HEK293 (cell line): ENCODE data around the gene CETN3.

ENCODE experiments used
- CTCF ChIA-PET: fragments of 350-600 bp; formaldehyde crosslinking; extraction: SDS; loops from one replicate; lab custom pipeline; 2021; ENCODE audit warnings: antibody characterized with exemption; lab: Yijun Ruan, JAX
- POLR2A ChIA-PET: fragments of 300-600 bp; formaldehyde crosslinking; extraction: SDS; loops from one replicate; lab custom pipeline; 2020; ENCODE audit warnings: antibody characterized with exemption, inconsistent platforms; lab: Yijun Ruan, JAX
- H3K27ac ChIP-seq: fragments of 200-500 bp; sonication (Bioruptor generic); 2 replicates; pipeline ENCODE4 v1.5.1; 2014; ENCODE audit warnings: low read depth, low read length, control low read depth, inconsistent platforms; ENCODE audit errors: extremely low read depth
- H3K36me3 ChIP-seq, 2 experiments: fragments of 200-500 bp in 1 of 2; sonication (Bioruptor generic) in 1 of 2; 1 replicate in 1 of 2; 2 replicates in 1 of 2; pipeline ENCODE4 v1.5.1; 2014 to 2017; ENCODE audit warnings: inconsistent platforms in 2 of 2, low read length in 2 of 2; ENCODE audit not compliant: control insufficient read depth in 2 of 2, insufficient read depth in 1 of 2
- H3K4me1 ChIP-seq: fragments of 200-500 bp; sonication (Bioruptor generic); 2 replicates; pipeline ENCODE4 v1.5.1; 2014; ENCODE audit warnings: mild to moderate bottlenecking, low read length, inconsistent platforms; ENCODE audit not compliant: control insufficient read depth, insufficient read depth
- H3K4me3 ChIP-seq: 2 replicates; pipeline ENCODE4 v1.5.1; 2011; ENCODE audit warnings: low read depth, mild to moderate bottlenecking, control low read depth, low read length, moderate library complexity
- H3K9me3 ChIP-seq: fragments of 200-500 bp; sonication (Bioruptor generic); 2 replicates; pipeline ENCODE4 v1.5.1; 2014; ENCODE audit warnings: low read depth, low read length, inconsistent platforms; ENCODE audit not compliant: control insufficient read depth, insufficient read depth
- BCL6B ChIP-seq: fragments of 450-650 bp; formaldehyde crosslinking; IDR thresholded peaks from 2 replicates; pipeline ENCODE4 v1.5.1; 2017; ENCODE audit warnings: missing biosample characterization, missing genetic modification characterization
- GLI4 ChIP-seq: fragments of 450-650 bp; formaldehyde crosslinking; IDR thresholded peaks from 2 replicates; pipeline ENCODE4 v1.5.1; 2016; ENCODE audit warnings: missing biosample characterization, missing genetic modification characterization
- HOXD13 ChIP-seq: sonication (generic); formaldehyde crosslinking; IDR thresholded peaks from 2 replicates; pipeline ENCODE4 v1.8.0; 2022; ENCODE audit warnings: missing genetic modification reagents, borderline replicate concordance
- KLF17 ChIP-seq: fragments of 450-650 bp; formaldehyde crosslinking; IDR thresholded peaks from 2 replicates; pipeline ENCODE4 v1.5.1; 2016; ENCODE audit warnings: missing biosample characterization, missing genetic modification characterization
- MYNN ChIP-seq: fragments of 450-650 bp; formaldehyde crosslinking; IDR thresholded peaks from 2 replicates; pipeline ENCODE4 v1.5.1; 2016; ENCODE audit warnings: missing biosample characterization, missing genetic modification characterization, borderline replicate concordance
- MZF1 ChIP-seq: fragments of 450-650 bp; formaldehyde crosslinking; IDR thresholded peaks from 2 replicates; pipeline ENCODE4 v1.5.1; 2017; ENCODE audit warnings: missing biosample characterization, missing genetic modification characterization, borderline replicate concordance
- ZBTB1 ChIP-seq: fragments of 450-650 bp; formaldehyde crosslinking; IDR thresholded peaks from 2 replicates; pipeline ENCODE4 v1.5.1; 2016; ENCODE audit warnings: missing biosample characterization, missing genetic modification characterization
- ZBTB49 ChIP-seq: fragments of 450-650 bp; formaldehyde crosslinking; IDR thresholded peaks from 2 replicates; pipeline ENCODE4 v1.5.1; 2016; ENCODE audit warnings: missing biosample characterization, missing genetic modification characterization, low read depth
- ZBTB7A ChIP-seq: fragments of 450-650 bp; formaldehyde crosslinking; IDR thresholded peaks from 2 replicates; pipeline ENCODE4 v1.5.1; 2016; ENCODE audit warnings: low read depth, missing biosample characterization, missing genetic modification characterization
- ZEB2 ChIP-seq: fragments of 450-650 bp; formaldehyde crosslinking; IDR thresholded peaks from 2 replicates; pipeline ENCODE4 v1.5.1; 2016; ENCODE audit warnings: missing biosample characterization, missing genetic modification characterization
- ZFP3 ChIP-seq: fragments of 450-650 bp; formaldehyde crosslinking; IDR thresholded peaks from 2 replicates; pipeline ENCODE4 v1.5.1; 2016; ENCODE audit warnings: low read depth, missing biosample characterization, missing genetic modification characterization
- ZNF146 ChIP-seq: fragments of 450-650 bp; formaldehyde crosslinking; IDR thresholded peaks from 2 replicates; pipeline ENCODE4 v1.5.1; 2016; ENCODE audit warnings: missing biosample characterization, missing genetic modification characterization
- ZNF311 ChIP-seq: fragments of 450-650 bp; formaldehyde crosslinking; IDR thresholded peaks from 2 replicates; pipeline ENCODE4 v1.5.1; 2017; ENCODE audit warnings: missing biosample characterization, missing genetic modification characterization, borderline replicate concordance
- ZNF341 ChIP-seq: fragments of 450-650 bp; formaldehyde crosslinking; IDR thresholded peaks from 2 replicates; pipeline ENCODE4; 2016; ENCODE audit warnings: low read depth, missing biosample characterization, missing genetic modification characterization
- ZNF350 ChIP-seq: fragments of 450-650 bp; formaldehyde crosslinking; IDR thresholded peaks from 2 replicates; pipeline ENCODE4 v1.5.0; 2017; ENCODE audit warnings: missing biosample characterization, mild to moderate bottlenecking, missing genetic modification characterization
- ZNF394 ChIP-seq: fragments of 450-650 bp; formaldehyde crosslinking; IDR thresholded peaks from 2 replicates; pipeline ENCODE4 v1.5.1; 2016; ENCODE audit warnings: missing biosample characterization, missing genetic modification characterization, mild to moderate bottlenecking, moderate library complexity, borderline replicate concordance
- ZNF423 ChIP-seq: fragments of 450-650 bp; formaldehyde crosslinking; IDR thresholded peaks from 2 replicates; pipeline ENCODE4 v1.5.1; 2016; ENCODE audit warnings: missing biosample characterization, missing genetic modification characterization
- ZNF433 ChIP-seq: fragments of 450-650 bp; formaldehyde crosslinking; IDR thresholded peaks from 2 replicates; pipeline ENCODE4 v1.5.1; 2016; ENCODE audit warnings: missing biosample characterization, missing genetic modification characterization, low read depth
- ZNF488 ChIP-seq: fragments of 450-650 bp; formaldehyde crosslinking; IDR thresholded peaks from 2 replicates; pipeline ENCODE4 v1.5.1; 2016; ENCODE audit warnings: missing biosample characterization, missing genetic modification characterization
- ZNF548 ChIP-seq: fragments of 450-650 bp; formaldehyde crosslinking; IDR thresholded peaks from 2 replicates; pipeline ENCODE4 v1.5.1; 2016; ENCODE audit warnings: missing biosample characterization, missing genetic modification characterization
- ZNF580 ChIP-seq: fragments of 450-650 bp; formaldehyde crosslinking; IDR thresholded peaks from 2 replicates; pipeline ENCODE4 v1.5.1; 2016; ENCODE audit warnings: missing biosample characterization, missing genetic modification characterization
- ZNF585B ChIP-seq: fragments of 450-650 bp; formaldehyde crosslinking; IDR thresholded peaks from 2 replicates; pipeline ENCODE4 v1.5.1; 2016; ENCODE audit warnings: missing biosample characterization, missing genetic modification characterization
- ZNF624 ChIP-seq: fragments of 450-650 bp; formaldehyde crosslinking; IDR thresholded peaks from 2 replicates; pipeline ENCODE4 v1.5.1; 2017; ENCODE audit warnings: missing biosample characterization, missing genetic modification characterization
- ZNF639 ChIP-seq: fragments of 450-650 bp; formaldehyde crosslinking; IDR thresholded peaks from 2 replicates; pipeline ENCODE4 v1.5.1; 2016; ENCODE audit warnings: missing biosample characterization, missing genetic modification characterization
- ZNF660 ChIP-seq: fragments of 450-650 bp; IDR thresholded peaks from 2 replicates; pipeline ENCODE4 v1.5.1; 2018; ENCODE audit warnings: missing biosample characterization, mild to moderate bottlenecking, missing genetic modification characterization
- ZSCAN23 ChIP-seq: fragments of 450-650 bp; formaldehyde crosslinking; IDR thresholded peaks from 2 replicates; pipeline ENCODE4 v1.5.1; 2016; ENCODE audit warnings: missing biosample characterization, missing genetic modification characterization
- ZSCAN30 ChIP-seq: fragments of 450-650 bp; IDR thresholded peaks from 2 replicates; pipeline ENCODE4 v1.5.1; 2018; ENCODE audit warnings: missing biosample characterization, mild to moderate bottlenecking, missing genetic modification characterization, moderate library complexity
- ZSCAN4 ChIP-seq: fragments of 450-650 bp; formaldehyde crosslinking; IDR thresholded peaks from 2 replicates; pipeline ENCODE4 v1.5.1; 2017; ENCODE audit warnings: missing biosample characterization, missing genetic modification characterization

Gene CETN3

GRCh38 chr5:90418214-90418613, 8.7 kb upstream of the CETN3 start (continued):
- TF ChIP-seq ZSCAN4 (no peak), ZNF580 (tag by site-specific recombination) (no peak)

GRCh38 chr5:90410178-90410762, 714 bp upstream of the CETN3 start:
- peaks cover 10% of the 10 kb centered on the region; the same call in 1 of the 2 replicates for H3K4me1 ChIP-seq
- H3K4me3 ChIP-seq, result peak overlapping the region; percentile 49
- H3K9me3 ChIP-seq, result no peaks in the 10 kb centered on the region
- POLR2A ChIA-PET, result interaction anchor here (0.6 to 3.1 kb wide), 29 partner anchors 10 to 1480 kb away, joined by 3 to 18 read pairs (median 3); partner anchors contain the start of genes ARRDC3, LYSMD3, MBLAC2 and POLR3G
- H3K27ac ChIP-seq, result peak overlapping the region; percentile 80
- CTCF ChIA-PET, result interaction anchor here (0.6 to 1.2 kb wide), 6 partner anchors 12 to 371 kb away, joined by 3 to 5 read pairs (median 4); no protein-coding TSS in a partner anchor
- peaks cover 6 to 14% of the 10 kb centered on the region in 2 experiments; a peak in 2 of 3 replicates for H3K36me3 ChIP-seq
- no peak for TF ChIP-seq ZNF146
- no peak for TF ChIP-seq ZNF341 (tag by site-specific recombination)
- peak; percentile 72; the same call in 1 of the 2 replicates for TF ChIP-seq KLF17
- no peak for TF ChIP-seq ZNF624
- TF ChIP-seq HOXD13 (CRISPR knock-in tag), result no peak
- TF ChIP-seq ZNF488, result no peak
- TF ChIP-seq ZBTB49, result no peak
- TF ChIP-seq ZSCAN23 (tag by site-specific recombination), result no peak
- no peak for TF ChIP-seq ZBTB7A
- no peak for TF ChIP-seq MZF1 (tag by site-specific recombination)
- 0 out of 2 replicates have a peak, but pooled peaks have one; percentile 41 for TF ChIP-seq GLI4
- no peak for TF ChIP-seq ZNF433 (tag by site-specific recombination)
- no peak for TF ChIP-seq ZNF660 (tag by site-specific recombination)
- TF ChIP-seq ZNF311 (tag by site-specific recombination), result no peak
- TF ChIP-seq MYNN (tag by site-specific recombination), result no peak
- no peak for TF ChIP-seq ZSCAN30
- TF ChIP-seq ZNF423 (tag by site-specific recombination), result no peak
- no peak for TF ChIP-seq ZNF350 (tag by site-specific recombination)
- TF ChIP-seq ZEB2 (tag by site-specific recombination), result no peak
- TF ChIP-seq ZNF394 (tag by site-specific recombination), result 0 out of 2 replicates have a peak, but pooled peaks have one; percentile 14
- no peak for TF ChIP-seq ZFP3 (tag by site-specific recombination)
- no peak for TF ChIP-seq ZBTB1 (tag by site-specific recombination)
- no peak for TF ChIP-seq BCL6B
- peak; percentile 44; the same call in 1 of the 2 replicates for TF ChIP-seq ZNF639
- TF ChIP-seq ZNF585B (tag by site-specific recombination), result no peak
- no peak for TF ChIP-seq ZNF548 (tag by site-specific recombination)
